Glutamatergic neuron (in vitro differentiated cells): Measurements from ENCODE around the gene KIRREL3. TPM values are rescaled to one million over a fixed set of nuclear protein-coding genes. Genes with fewer than 3 reads are reported as not detected.
A peak's percentile ranks its signal among the peaks of the same experiment; 100 is the strongest.

Source experiments
- DNase-seq: peaks from one replicate; pipeline ENCODE4 v3.0.0; 2022
- H3K27ac Mint-ChIP-seq: one replicate; pipeline ENCODE4 v1.8.0; 2020; ENCODE audit warnings: mild to moderate bottlenecking, mixed read lengths, inconsistent platforms; ENCODE audit not compliant: unreplicated experiment
- H3K27me3 Mint-ChIP-seq: one replicate; pipeline ENCODE4 v1.8.0; 2020; ENCODE audit warnings: mild to moderate bottlenecking, moderate library complexity, mixed read lengths, inconsistent platforms; ENCODE audit not compliant: unreplicated experiment
- H3K36me3 Mint-ChIP-seq: one replicate; pipeline ENCODE4 v1.8.0; 2020; ENCODE audit warnings: mild to moderate bottlenecking, mixed read lengths, inconsistent platforms; ENCODE audit not compliant: unreplicated experiment
- H3K4me1 Mint-ChIP-seq: one replicate; pipeline ENCODE4 v1.8.0; 2020; ENCODE audit warnings: mild to moderate bottlenecking, low read depth, mixed read lengths, inconsistent platforms; ENCODE audit not compliant: unreplicated experiment
- H3K4me3 Mint-ChIP-seq: one replicate; pipeline ENCODE4 v1.8.0; 2020; ENCODE audit warnings: mild to moderate bottlenecking, mixed read lengths, inconsistent platforms; ENCODE audit not compliant: unreplicated experiment
- H3K9me3 Mint-ChIP-seq: one replicate; pipeline ENCODE4 v1.8.0; 2020; ENCODE audit warnings: mild to moderate bottlenecking, moderate library complexity, mixed read lengths, inconsistent platforms; ENCODE audit not compliant: unreplicated experiment
- CTCF ChIP-seq: fragments of 200-600 bp; sonication (generic); IDR thresholded peaks from one replicate; pipeline ENCODE4 v1.5.0; 2021; ENCODE audit not compliant: partially characterized antibody, unreplicated experiment
- total RNA-seq: library from RNA; stranded (reverse); fragmentation: NEBNext Ultra II Directional; extraction: Animal tissue kit (Norgen Biotek cat#: 25700); gene quantifications from one replicate; pipeline ENCODE4 v1.2.1, GENCODE V29; 2021; ENCODE audit not compliant: unreplicated experiment

The KIRREL3 gene
- total RNA-seq, 1 donor from 2014 or later = 25.3 TPM

- Mint-ChIP-seq H3K9me3 (peaks cover 2% of the 10 kb centered on the region), H3K27ac (no peak overlapping the region), H3K4me3 (no peak overlapping the region), H3K4me1 (peaks cover 26% of the 10 kb centered on the region), H3K36me3 (no peaks in the 10 kb centered on the region), H3K27me3 (peaks cover 3% of the 10 kb centered on the region)
- DNase-seq = no peak
- TF ChIP-seq CTCF = no peak
Observed at GRCh38 chr11:126815111-126815510, 185.5 kb downstream of the KIRREL3 start.

- Mint-ChIP-seq H3K4me1 (peaks cover 15% of the 10 kb centered on the region), H3K36me3 (no peaks in the 10 kb centered on the region), H3K27me3 (peaks cover 3% of the 10 kb centered on the region), H3K27ac (peak overlapping the region; percentile 8), H3K9me3 (peaks cover 2% of the 10 kb centered on the region), H3K4me3 (peak overlapping the region; percentile 52)
- DNase-seq = peak; percentile 33
- no peak for TF ChIP-seq CTCF
Observed at GRCh38 chr11:126810776-126811175, 189.8 kb downstream of the KIRREL3 start.

GRCh38 chr11:126809514-126810289 lies 190.9 kb downstream of the KIRREL3 start:
- H3K36me3 Mint-ChIP-seq = no peaks in the 10 kb centered on the region
- peaks cover 15% of the 10 kb centered on the region for H3K4me1 Mint-ChIP-seq
- no peak for DNase-seq
- TF ChIP-seq CTCF = no peak
- H3K9me3 Mint-ChIP-seq = peaks cover 2% of the 10 kb centered on the region
- H3K27me3 Mint-ChIP-seq = peaks cover 3% of the 10 kb centered on the region
- no peak overlapping the region for H3K4me3 Mint-ChIP-seq
- no peak overlapping the region for H3K27ac Mint-ChIP-seq

- peaks cover 2% of the 10 kb centered on the region for H3K9me3 Mint-ChIP-seq
- TF ChIP-seq CTCF = no peak
- no peaks in the 10 kb centered on the region for H3K36me3 Mint-ChIP-seq
- peaks cover 3% of the 10 kb centered on the region for H3K27me3 Mint-ChIP-seq
- no peak overlapping the region for H3K4me3 Mint-ChIP-seq
- H3K4me1 Mint-ChIP-seq = peaks cover 15% of the 10 kb centered on the region
- no peak overlapping the region for H3K27ac Mint-ChIP-seq
- DNase-seq = no peak
Observed at GRCh38 chr11:126808836-126809235, 191.7 kb downstream of the KIRREL3 start.

GRCh38 chr11:126808296-126808695 lies 192.3 kb downstream of the KIRREL3 start:
- peaks cover 2% of the 10 kb centered on the region for H3K9me3 Mint-ChIP-seq
- peaks cover 3% of the 10 kb centered on the region for H3K27me3 Mint-ChIP-seq
- no peak for TF ChIP-seq CTCF
- DNase-seq = no peak
- no peaks in the 10 kb centered on the region for H3K36me3 Mint-ChIP-seq
- H3K27ac Mint-ChIP-seq = no peak overlapping the region
- no peak overlapping the region for H3K4me3 Mint-ChIP-seq
- H3K4me1 Mint-ChIP-seq = peaks cover 17% of the 10 kb centered on the region
